ENCODE results near the gene CDYL.

CDYL gene

GRCh38 chr6:4812068-4812467, 35.9 kb downstream of the CDYL start:
- no peak for DNase-seq (ENCODE audit: low read depth)
- TF ChIP-seq CTCF (IDR thresholded peaks at IDR 0.05; ENCODE audit: control insufficient read depth, insufficient read depth, low read depth, low read length, missing control alignments) = no peak
- no peak overlapping the region for H3K4me3 ChIP-seq (ENCODE audit: control insufficient read depth, low read depth, low read length)

DNA sequence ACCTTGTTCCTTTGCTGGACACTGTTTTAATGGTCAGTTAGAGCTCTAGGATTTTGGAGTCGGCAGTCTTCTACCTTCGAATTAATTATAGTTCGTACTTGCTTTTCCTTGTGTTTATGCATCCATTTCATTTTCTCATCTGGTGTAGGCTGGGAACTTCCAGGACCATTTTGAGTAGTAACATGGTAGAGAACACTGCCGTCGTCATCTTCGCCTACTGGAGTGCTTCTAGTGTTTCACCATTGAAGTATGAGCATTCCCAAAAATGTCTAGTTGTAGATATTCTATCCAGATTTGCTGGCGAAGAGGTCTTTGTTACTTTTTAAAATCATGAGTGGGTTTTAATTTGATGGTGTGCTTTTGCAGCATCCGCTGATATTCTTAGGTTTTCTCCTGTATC, 36.9 kb downstream of the CDYL start:
- no peak for TF ChIP-seq CTCF (IDR thresholded peaks at IDR 0.05; ENCODE audit: control insufficient read depth, insufficient read depth, low read depth, low read length, missing control alignments)
- no peak overlapping the region for H3K4me3 ChIP-seq (ENCODE audit: control insufficient read depth, low read depth, low read length)
- DNase-seq (ENCODE audit: low read depth) = no peak

GRCh38 chr6:4814212-4814611, 38.0 kb downstream of the CDYL start:
- TF ChIP-seq CTCF (IDR thresholded peaks at IDR 0.05; ENCODE audit: control insufficient read depth, insufficient read depth, low read depth, low read length, missing control alignments) = no peak
- DNase-seq (ENCODE audit: low read depth) = no peak
- H3K4me3 ChIP-seq (ENCODE audit: control insufficient read depth, low read depth, low read length) = no peak overlapping the region

DNA sequence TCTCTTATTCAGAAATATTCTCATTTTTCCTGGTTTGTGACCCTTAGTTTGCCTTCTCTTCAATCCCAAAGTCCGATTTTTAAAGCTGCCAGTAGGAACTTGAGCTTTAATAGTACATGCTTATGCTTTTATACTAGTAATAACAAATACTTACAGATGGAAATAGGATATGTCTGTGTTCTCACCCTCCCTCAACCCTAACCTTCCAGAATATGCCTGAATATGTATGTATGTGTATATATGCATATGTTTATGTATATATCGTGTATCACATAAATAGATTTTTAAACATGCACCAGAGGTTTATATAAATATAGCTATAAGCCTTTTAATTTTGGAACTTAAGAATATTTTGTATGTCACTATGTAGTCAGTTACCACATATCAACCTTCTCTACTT, 38.8 kb downstream of the CDYL start:
- DNase-seq (ENCODE audit: low read depth) = no peak
- no peak for TF ChIP-seq CTCF (IDR thresholded peaks at IDR 0.05; ENCODE audit: control insufficient read depth, insufficient read depth, low read depth, low read length, missing control alignments)
- H3K4me3 ChIP-seq (ENCODE audit: control insufficient read depth, low read depth, low read length) = no peak overlapping the region

DNA sequence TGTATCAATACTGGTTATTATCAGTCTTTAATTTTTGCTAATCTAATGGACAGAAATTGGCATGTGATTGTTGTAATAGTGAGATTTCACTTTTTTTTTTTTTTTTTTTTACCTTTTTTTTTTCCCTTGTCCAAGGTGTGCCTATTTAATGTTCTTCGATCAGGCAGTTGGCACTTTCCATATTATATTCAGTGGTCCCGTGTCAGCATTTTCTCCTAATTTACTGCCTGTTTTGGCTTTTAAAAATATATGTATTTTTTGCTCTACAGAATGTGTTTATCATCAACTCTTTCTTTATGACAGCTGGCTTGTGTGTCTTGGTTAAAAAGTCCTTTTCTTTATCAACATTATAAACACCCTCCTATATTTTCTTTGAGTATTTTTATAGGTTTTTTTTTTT, 39.4 kb downstream of the CDYL start:
- H3K4me3 ChIP-seq (ENCODE audit: control insufficient read depth, low read depth, low read length) = no peak overlapping the region
- DNase-seq (ENCODE audit: low read depth) = no peak
- TF ChIP-seq CTCF (IDR thresholded peaks at IDR 0.05; ENCODE audit: control insufficient read depth, insufficient read depth, low read depth, low read length, missing control alignments) = no peak

DNA sequence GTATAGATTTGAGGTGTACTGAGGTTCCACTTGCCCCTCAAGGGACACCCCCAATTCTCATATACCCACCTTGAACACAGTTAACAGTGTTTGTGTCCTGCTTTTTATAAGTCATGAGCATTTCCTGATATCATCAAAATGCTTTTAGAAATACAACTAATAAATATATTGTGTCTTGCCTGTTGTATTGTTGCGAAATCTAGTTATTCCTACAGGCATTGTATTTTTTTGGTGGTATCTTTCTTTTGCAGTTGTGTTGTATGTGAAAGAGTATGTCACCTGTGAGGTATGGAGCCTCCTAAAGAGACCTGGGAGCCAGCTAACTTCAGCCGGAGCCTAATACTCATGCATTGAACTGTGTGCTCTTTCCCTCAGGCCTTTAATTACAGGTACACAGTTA, 40.7 kb downstream of the CDYL start:
- no peak overlapping the region for H3K4me3 ChIP-seq (ENCODE audit: control insufficient read depth, low read depth, low read length)
- TF ChIP-seq CTCF (IDR thresholded peaks at IDR 0.05; ENCODE audit: control insufficient read depth, insufficient read depth, low read depth, low read length, missing control alignments) = no peak
- no peak for DNase-seq (ENCODE audit: low read depth)

DNA sequence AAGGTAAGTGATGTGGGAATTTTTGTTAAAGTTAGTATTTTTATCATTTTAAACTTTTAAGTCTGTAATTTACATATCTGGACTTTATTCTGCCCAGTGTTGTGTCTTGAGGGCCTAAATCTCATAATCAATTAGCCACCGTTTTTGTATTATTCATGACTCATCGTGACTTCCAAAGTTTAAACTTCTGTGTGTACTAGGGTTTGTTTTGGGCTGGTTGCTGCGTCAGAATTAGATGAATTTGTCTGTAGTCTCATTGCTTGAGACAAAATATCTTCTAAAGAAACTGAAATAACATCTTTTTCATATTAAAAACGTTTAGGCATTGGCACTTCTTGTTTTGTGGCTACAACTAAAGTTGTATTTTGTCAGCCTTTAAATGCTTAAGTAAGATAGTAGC, 41.3 kb downstream of the CDYL start:
- H3K4me3 ChIP-seq (ENCODE audit: control insufficient read depth, low read depth, low read length) = no peak overlapping the region
- no peak for TF ChIP-seq CTCF (IDR thresholded peaks at IDR 0.05; ENCODE audit: control insufficient read depth, insufficient read depth, low read depth, low read length, missing control alignments)
- no peak for DNase-seq (ENCODE audit: low read depth)
